ENCODE results near the gene SDS. TPM values are rescaled to one million over a fixed set of nuclear protein-coding genes. Genes with fewer than 3 reads are reported as not detected.

The SDS gene
- total RNA-seq, 1 experiment from 2014 or later: not detected

GRCh38 chr12:113392988-113393579 is 10.6 kb downstream of the SDS start:
- H3K27me3 ChIP-seq (ENCODE audit: insufficient read depth, low read length): no peaks in the 10 kb centered on the region
- H3K9me2 ChIP-seq (ENCODE audit: insufficient read depth): no peaks in the 10 kb centered on the region
- no peaks in the 10 kb centered on the region for H3K79me2 ChIP-seq (ENCODE audit: insufficient read depth, low read length)
- no peak overlapping the region for H3K9ac ChIP-seq (ENCODE audit: low read length)
- H2AFZ ChIP-seq (ENCODE audit: low read depth, low read length, poor library complexity, severe bottlenecking): no peak overlapping the region
- H3K4me3 ChIP-seq (replicated peaks in 1 of 2; ENCODE audit: low read depth in 1 of 2, low read length in 2 of 2): no peak overlapping the region
- no peak overlapping the region for H3K4me2 ChIP-seq (ENCODE audit: low read length)
- intact Hi-C loops (cut with micrococcal nuclease): no loop called here
- ChIA-PET POLR2A (no interaction called here), CTCF (no interaction called here), RAD21 (ENCODE audit: low non-redundant PET in 1 of 2, low total read pairs in 2 of 2, uncharacterized antibody in 2 of 2, unreplicated experiment in 2 of 2) (no interaction called here)
- no peaks in the 10 kb centered on the region for H3K4me1 ChIP-seq (ENCODE audit: control insufficient read depth in 1 of 2, insufficient read depth in 2 of 2, low read length in 2 of 2)
- BruUV-seq (replicated peaks): no TSS peak
- H3K27ac ChIP-seq (ENCODE audit: low read depth, low read length): no peak overlapping the region
- no peaks in the 10 kb centered on the region for H4K20me1 ChIP-seq (ENCODE audit: insufficient read depth)
- DNase-seq (ENCODE audit: low read depth, low spot score) (peak; percentile 22), ATAC-seq (peak; percentile 86)
- no peak for TF ChIP-seq POLR2A (IDR thresholded peaks at IDR 0.05; ENCODE audit: borderline replicate concordance, extremely low read depth, insufficient read depth, insufficient read length)
- peak; percentile 24; the same call in 1 of the 2 replicates for TF ChIP-seq SP1 (IDR thresholded peaks at IDR 0.05; ENCODE audit: low read depth)
- H3K36me3 ChIP-seq (ENCODE audit: control insufficient read depth in 1 of 2, insufficient read depth in 2 of 2, low read length in 2 of 2): no peaks in the 10 kb centered on the region
- no peaks in the 10 kb centered on the region for H3K9me3 ChIP-seq (ENCODE audit: control insufficient read depth in 1 of 2, insufficient read depth in 1 of 2, low read depth in 1 of 2, low read length in 2 of 2)

GRCh38 chr12:113392520-113392919 is 11.2 kb downstream of the SDS start:
- H3K79me2 ChIP-seq (ENCODE audit: insufficient read depth, low read length): no peaks in the 10 kb centered on the region
- no peaks in the 10 kb centered on the region for H4K20me1 ChIP-seq (ENCODE audit: insufficient read depth)
- H3K27ac ChIP-seq (ENCODE audit: low read depth, low read length): no peak overlapping the region
- H3K4me2 ChIP-seq (ENCODE audit: low read length): no peak overlapping the region
- no peaks in the 10 kb centered on the region for H3K27me3 ChIP-seq (ENCODE audit: insufficient read depth, low read length)
- no peak overlapping the region for H3K4me3 ChIP-seq (replicated peaks in 1 of 2; ENCODE audit: low read depth in 1 of 2, low read length in 2 of 2)
- ChIA-PET POLR2A (no interaction called here), RAD21 (ENCODE audit: low non-redundant PET in 1 of 2, low total read pairs in 2 of 2, uncharacterized antibody in 2 of 2, unreplicated experiment in 2 of 2) (no interaction called here), CTCF (no interaction called here)
- no peaks in the 10 kb centered on the region for H3K4me1 ChIP-seq (ENCODE audit: control insufficient read depth in 1 of 2, insufficient read depth in 2 of 2, low read length in 2 of 2)
- no peaks in the 10 kb centered on the region for H3K36me3 ChIP-seq (ENCODE audit: control insufficient read depth in 1 of 2, insufficient read depth in 2 of 2, low read length in 2 of 2)
- intact Hi-C loops (cut with micrococcal nuclease): no loop called here
- TF ChIP-seq ZNF274 (IDR thresholded peaks at IDR 0.05; ENCODE audit: low read depth, low read length): no peak
- TF ChIP-seq YY1 (IDR thresholded peaks at IDR 0.05; ENCODE audit: extremely low read depth, insufficient replicate concordance, low read depth, low read length): no peak
- no peak for TF ChIP-seq SP1 (IDR thresholded peaks at IDR 0.05; ENCODE audit: low read depth)
- no peak for TF ChIP-seq EGR1 (IDR thresholded peaks at IDR 0.05; ENCODE audit: low read depth)
- no peak for TF ChIP-seq ATF3 (IDR thresholded peaks at IDR 0.05)
- no peak for TF ChIP-seq CEBPB (IDR thresholded peaks at IDR 0.05; ENCODE audit: low read depth)
- no peak for TF ChIP-seq SRF (IDR thresholded peaks at IDR 0.05; ENCODE audit: low read depth)
- TF ChIP-seq CBX3 (IDR thresholded peaks at IDR 0.05; ENCODE audit: low read depth): no peak
- no peak for TF ChIP-seq RAD21 (IDR thresholded peaks at IDR 0.05; ENCODE audit: low read depth)
- no peak for TF ChIP-seq TCF7L2 (IDR thresholded peaks at IDR 0.05; ENCODE audit: borderline replicate concordance, extremely low read depth, insufficient read depth, insufficient read length)
- no peak for TF ChIP-seq FOSL1 (IDR thresholded peaks at IDR 0.05; ENCODE audit: low read depth)
- no peak overlapping the region for H3K9ac ChIP-seq (ENCODE audit: low read length)
- H3K9me2 ChIP-seq (ENCODE audit: insufficient read depth): no peaks in the 10 kb centered on the region
- no peaks in the 10 kb centered on the region for H3K9me3 ChIP-seq (ENCODE audit: control insufficient read depth in 1 of 2, insufficient read depth in 1 of 2, low read depth in 1 of 2, low read length in 2 of 2)
- no peak overlapping the region for H2AFZ ChIP-seq (ENCODE audit: low read depth, low read length, poor library complexity, severe bottlenecking)
- DNase-seq (ENCODE audit: low read depth, low spot score) (no peak), ATAC-seq (no peak)
- no TSS peak for BruUV-seq (replicated peaks)

Data from HCT116 (cell line).